Measurements from ENCODE around the gene NPIPA3. TPM values are rescaled to one million over a fixed set of nuclear protein-coding genes. Genes with fewer than 3 reads are reported as not detected.
"Not testable (repeated sequence)": the region's sequence is repeated elsewhere in the genome, so short reads cannot be mapped to it uniquely, and the experiment has no call there.

Gene NPIPA3
- total RNA-seq (1 to 10 TPM in 1 of 2 donors, not detected in 1; 1.0 TPM), polyA plus RNA-seq (1 to 10 TPM in 1 of 2 donors, under 1 TPM in 1; 0.22 to 1.5 TPM)
- long read RNA-seq, donor 1: 0 reads
- long read RNA-seq, donor 2: 0 reads
- long read RNA-seq, donor 3: 0 reads
- long read RNA-seq, donor 4: 0 reads
- long read RNA-seq, donor 5: 0 reads

DNA sequence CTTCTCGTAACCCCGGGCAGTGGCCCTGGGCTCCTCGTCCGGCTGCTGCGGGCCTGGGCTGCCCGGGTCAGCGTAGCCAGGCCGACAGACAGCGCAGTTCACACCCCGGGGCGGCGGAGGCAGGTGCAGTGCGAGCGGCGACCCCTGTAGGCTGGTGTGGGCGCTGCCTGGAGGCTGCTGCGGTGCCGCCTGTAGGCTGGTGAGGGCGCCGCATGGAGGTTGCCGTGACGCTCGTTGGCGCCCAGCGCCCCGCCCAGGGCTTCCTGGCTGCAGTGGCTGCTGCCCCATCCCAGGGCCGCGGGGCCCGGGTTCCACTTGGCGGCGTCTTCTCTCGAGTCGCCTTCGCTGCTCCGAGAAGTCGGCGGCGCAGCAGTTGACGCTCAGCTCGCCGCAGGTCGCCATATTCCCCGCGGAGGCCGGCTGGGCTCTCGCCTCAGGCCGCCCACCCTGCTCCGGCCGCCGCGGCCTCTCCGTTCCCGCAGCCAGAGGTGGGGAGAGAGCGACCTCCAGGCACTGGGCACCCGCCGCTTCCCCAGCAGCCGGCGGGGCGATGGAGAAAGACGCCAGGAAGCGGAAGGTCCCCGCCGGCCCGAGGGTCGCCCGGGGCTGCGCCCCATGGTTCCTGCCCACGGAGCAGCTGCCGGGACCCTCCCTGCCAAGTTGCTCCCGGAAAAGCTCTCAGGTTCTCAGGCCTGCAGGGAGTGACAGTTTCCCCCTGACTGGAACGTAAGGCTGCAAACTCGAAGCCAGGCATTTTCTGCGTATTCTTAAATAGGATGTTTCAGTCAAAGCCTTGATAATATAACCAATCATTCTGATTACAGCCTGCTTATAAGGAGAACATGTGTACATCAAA is at the start of gene NPIPA3:
Gene NPIPA3, plus strand, starts transcription at position 256 of the 856 bp plus-strand sequence. CDS start 5,533 bp downstream, outside the sequence.
- WGBS, 2 donors: no CpG with 5 or more reads among the region's 73 CpGs
- not testable (repeated sequence) for H3K4me1 ChIP-seq (ENCODE audit: control insufficient read depth in 5 of 5, insufficient read depth in 5 of 5, low read length in 5 of 5); H3K27me3 ChIP-seq (ENCODE audit: control insufficient read depth in 3 of 3, insufficient read depth in 3 of 3, low read length in 2 of 3); H3K9me3 ChIP-seq (ENCODE audit: control insufficient read depth in 4 of 4, insufficient read depth in 3 of 4, low read length in 3 of 4); H3K4me3 ChIP-seq; H3K27ac ChIP-seq (ENCODE audit: low read depth in 1 of 2, low read length in 1 of 2); H3K36me3 ChIP-seq (ENCODE audit: control insufficient read depth in 4 of 4, insufficient read depth in 4 of 4, low read length in 4 of 4); DNase-seq; H3K9ac ChIP-seq (ENCODE audit: insufficient read depth in 1 of 2, low read length in 2 of 2)
- peak; percentile 99 for ATAC-seq (ENCODE audit: insufficient read depth, low FRiP score)

DNA sequence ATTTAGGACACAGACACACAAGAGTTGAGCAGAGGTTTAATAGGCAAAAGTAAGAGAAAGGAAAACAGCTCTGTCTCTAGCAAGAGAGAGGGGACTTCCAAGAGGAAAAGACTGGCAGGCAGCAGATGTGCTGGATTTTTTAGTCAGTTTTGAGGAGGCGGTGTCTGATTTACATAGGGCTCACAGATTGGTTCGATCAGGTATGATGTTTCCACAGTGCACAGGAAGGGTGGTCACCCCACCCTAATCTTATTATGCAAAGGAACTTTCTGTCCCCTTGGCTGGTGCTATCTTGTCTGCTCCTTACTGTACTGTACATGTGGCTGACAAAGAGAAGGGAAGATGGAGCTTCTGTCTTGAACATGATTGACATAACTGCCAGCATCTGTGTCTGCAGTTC is 45.1 kb upstream of the NPIPA3 start:
- ATAC-seq (ENCODE audit: insufficient read depth, low FRiP score): no peak
- no peak overlapping the region for H3K4me3 ChIP-seq
- no peaks in the 10 kb centered on the region for H3K9me3 ChIP-seq (ENCODE audit: control insufficient read depth in 4 of 4, insufficient read depth in 3 of 4, low read length in 3 of 4)
- peaks cover 27 to 39% (median 33%) of the 10 kb centered on the region in 4 donors for H3K36me3 ChIP-seq (ENCODE audit: control insufficient read depth in 4 of 4, insufficient read depth in 4 of 4, low read length in 4 of 4)
- no peak for DNase-seq
- peak overlapping the region in 1 of 2 donors; percentile 72 for H3K27ac ChIP-seq (ENCODE audit: low read depth in 1 of 2, low read length in 1 of 2)
- 78 to 83% methylated on average over 2 of the region's 2 CpGs for WGBS, 2 donors
- no peak overlapping the region for H3K9ac ChIP-seq (ENCODE audit: insufficient read depth in 1 of 2, low read length in 2 of 2)
- TF ChIP-seq, protein P1, sequence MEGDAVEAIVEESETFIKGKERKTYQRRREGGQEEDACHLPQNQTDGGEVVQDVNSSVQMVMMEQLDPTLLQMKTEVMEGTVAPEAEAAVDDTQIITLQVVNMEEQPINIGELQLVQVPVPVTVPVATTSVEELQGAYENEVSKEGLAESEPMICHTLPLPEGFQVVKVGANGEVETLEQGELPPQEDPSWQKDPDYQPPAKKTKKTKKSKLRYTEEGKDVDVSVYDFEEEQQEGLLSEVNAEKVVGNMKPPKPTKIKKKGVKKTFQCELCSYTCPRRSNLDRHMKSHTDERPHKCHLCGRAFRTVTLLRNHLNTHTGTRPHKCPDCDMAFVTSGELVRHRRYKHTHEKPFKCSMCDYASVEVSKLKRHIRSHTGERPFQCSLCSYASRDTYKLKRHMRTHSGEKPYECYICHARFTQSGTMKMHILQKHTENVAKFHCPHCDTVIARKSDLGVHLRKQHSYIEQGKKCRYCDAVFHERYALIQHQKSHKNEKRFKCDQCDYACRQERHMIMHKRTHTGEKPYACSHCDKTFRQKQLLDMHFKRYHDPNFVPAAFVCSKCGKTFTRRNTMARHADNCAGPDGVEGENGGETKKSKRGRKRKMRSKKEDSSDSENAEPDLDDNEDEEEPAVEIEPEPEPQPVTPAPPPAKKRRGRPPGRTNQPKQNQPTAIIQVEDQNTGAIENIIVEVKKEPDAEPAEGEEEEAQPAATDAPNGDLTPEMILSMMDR (IDR thresholded peaks at IDR 0.05; ENCODE audit: control extremely low read depth, extremely low read depth): no peak
- H3K4me1 ChIP-seq (ENCODE audit: control insufficient read depth in 5 of 5, insufficient read depth in 5 of 5, low read length in 5 of 5): peaks cover 0 to 6% (median 0%) of the 10 kb centered on the region in 5 donors
- no peaks in the 10 kb centered on the region for H3K27me3 ChIP-seq (ENCODE audit: control insufficient read depth in 3 of 3, insufficient read depth in 3 of 3, low read length in 2 of 3)

DNA sequence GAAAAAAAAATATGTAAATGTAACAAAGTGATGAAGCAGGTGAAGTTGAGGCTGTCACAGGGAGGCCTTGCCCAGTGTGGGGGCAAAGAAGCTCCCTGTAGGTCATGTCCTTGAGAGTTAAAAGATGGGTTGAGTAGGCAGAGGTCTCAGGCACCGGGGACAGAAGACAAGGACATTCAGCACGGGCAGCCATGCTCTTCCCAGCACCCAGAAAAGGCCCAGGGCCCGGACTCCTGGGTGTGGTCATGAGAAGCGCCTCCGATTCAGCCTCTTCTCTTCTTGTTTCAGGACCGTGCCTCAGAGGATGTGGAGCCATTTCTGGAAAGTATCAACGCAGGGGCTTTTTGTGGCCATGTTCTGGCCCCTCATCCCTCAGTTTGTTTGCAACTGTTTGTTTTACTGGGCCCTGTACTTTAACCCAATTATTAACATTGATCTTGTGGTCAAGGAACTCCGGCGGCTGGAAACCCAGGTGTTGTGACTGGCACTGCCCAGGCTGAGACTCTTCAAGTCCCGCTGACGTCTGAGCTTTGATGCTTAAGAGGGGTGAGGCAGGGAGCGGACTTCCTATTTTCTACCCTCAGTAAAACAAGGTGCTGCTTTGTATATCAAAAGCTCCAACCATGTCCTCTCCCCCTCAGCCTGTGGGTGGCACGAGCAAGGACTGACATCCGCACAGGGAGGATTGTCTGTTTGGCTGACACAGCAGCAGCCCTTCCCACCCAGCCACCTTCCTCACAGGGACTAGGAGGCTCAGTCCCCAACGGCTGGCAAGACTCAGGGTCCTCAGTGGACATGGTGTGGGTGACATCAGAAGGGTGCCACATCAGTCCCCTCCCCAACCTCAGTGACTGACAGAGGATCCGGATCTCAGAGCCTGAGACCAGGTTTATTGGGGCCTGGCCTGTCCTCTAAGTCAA is 35.6 kb upstream of the NPIPA3 start:
- ATAC-seq (ENCODE audit: insufficient read depth, low FRiP score): no peak
- H3K27ac ChIP-seq (ENCODE audit: low read depth in 1 of 2, low read length in 1 of 2): peak overlapping the region in 1 of 2 donors; percentile 78

More for the DNA sequence above, 35.6 kb upstream of the NPIPA3 start:
- no peak overlapping the region for H3K4me3 ChIP-seq
- H3K27me3 ChIP-seq (ENCODE audit: control insufficient read depth in 3 of 3, insufficient read depth in 3 of 3, low read length in 2 of 3): no peaks in the 10 kb centered on the region
- peaks cover 0 to 3% (median 0%) of the 10 kb centered on the region in 5 donors for H3K4me1 ChIP-seq (ENCODE audit: control insufficient read depth in 5 of 5, insufficient read depth in 5 of 5, low read length in 5 of 5)
- H3K36me3 ChIP-seq (ENCODE audit: control insufficient read depth in 4 of 4, insufficient read depth in 4 of 4, low read length in 4 of 4): peaks cover 18 to 47% (median 24%) of the 10 kb centered on the region in 4 donors
- TF ChIP-seq, protein P1 (IDR thresholded peaks at IDR 0.05; ENCODE audit: control extremely low read depth, extremely low read depth): no peak
- H3K9me3 ChIP-seq (ENCODE audit: control insufficient read depth in 4 of 4, insufficient read depth in 3 of 4, low read length in 3 of 4): no peaks in the 10 kb centered on the region
- 76 to 92% methylated on average over 16 of the region's 16 CpGs for WGBS, 2 donors
- no peak overlapping the region for H3K9ac ChIP-seq (ENCODE audit: insufficient read depth in 1 of 2, low read length in 2 of 2)
- DNase-seq: no peak

Measured in lung (tissue), 16 donors.